GOT3 (cell line): ENCODE results near the gene STARD9.
"Not testable (repeated sequence)": the region's sequence is repeated elsewhere in the genome, so short reads cannot be mapped to it uniquely, and the experiment has no call there.

ENCODE experiments used
- DNase-seq: peaks from one replicate; lab custom pipeline; 2025; ENCODE audit warnings: mixed read lengths; lab: John Stamatoyannopoulos, UW

Gene STARD9

GRCh38 chr15:42730135-42730534, 154.7 kb downstream of the STARD9 start:
- no peak for DNase-seq

- no peak for DNase-seq
These were observed 155.1 kb downstream of the STARD9 start for GRCh38 chr15:42730536-42730935.

GRCh38 chr15:42731461-42731860, 156.1 kb downstream of the STARD9 start:
- no peak for DNase-seq

- DNase-seq: no peak
These were observed 156.9 kb downstream of the STARD9 start for GRCh38 chr15:42732095-42732827.

GRCh38 chr15:42733027-42733426, 157.6 kb downstream of the STARD9 start:
- no peak for DNase-seq

GRCh38 chr15:42734076-42734672, 158.8 kb downstream of the STARD9 start:
- DNase-seq: no peak

GRCh38 chr15:42735382-42736165, 160.2 kb downstream of the STARD9 start:
- no peak for DNase-seq

- DNase-seq: no peak
These were observed 160.9 kb downstream of the STARD9 start for GRCh38 chr15:42736178-42736792.

GRCh38 chr15:42736793-42737528, 161.6 kb downstream of the STARD9 start, which contains the start of gene CDAN1:
Gene CDAN1 (minus strand): TSS chr15:42737128. CDS start chr15:42737102, 26 bp downstream.
- peak; percentile 70 for DNase-seq

GRCh38 chr15:42737529-42738328, 162.3 kb downstream of the STARD9 start:
- no peak for DNase-seq

GRCh38 chr15:42741710-42742109, 166.3 kb downstream of the STARD9 start:
- DNase-seq: no peak

- DNase-seq: no peak
These were observed 166.7 kb downstream of the STARD9 start for GRCh38 chr15:42742149-42742548.

- no peak for DNase-seq
These were observed 168.8 kb downstream of the STARD9 start for GRCh38 chr15:42744195-42744594.

- DNase-seq: no peak
These were observed 173.9 kb downstream of the STARD9 start for GRCh38 chr15:42749266-42749665.

GRCh38 chr15:42750306-42750705, 174.9 kb downstream of the STARD9 start:
- DNase-seq: no peak

- no peak for DNase-seq
These were observed 183.7 kb downstream of the STARD9 start for GRCh38 chr15:42759093-42759492.

GRCh38 chr15:42760759-42761158, 185.4 kb downstream of the STARD9 start:
- DNase-seq: no peak

- not testable (repeated sequence) for DNase-seq
These were observed 186.4 kb downstream of the STARD9 start for GRCh38 chr15:42761813-42762212.

GRCh38 chr15:42764154-42764731, 188.8 kb downstream of the STARD9 start:
- DNase-seq: not testable (repeated sequence)

- not testable (repeated sequence) for DNase-seq
These were observed 190.7 kb downstream of the STARD9 start for GRCh38 chr15:42766109-42766508.
